Measurements from ENCODE around the gene CCHCR1.

The CCHCR1 gene

DNA sequence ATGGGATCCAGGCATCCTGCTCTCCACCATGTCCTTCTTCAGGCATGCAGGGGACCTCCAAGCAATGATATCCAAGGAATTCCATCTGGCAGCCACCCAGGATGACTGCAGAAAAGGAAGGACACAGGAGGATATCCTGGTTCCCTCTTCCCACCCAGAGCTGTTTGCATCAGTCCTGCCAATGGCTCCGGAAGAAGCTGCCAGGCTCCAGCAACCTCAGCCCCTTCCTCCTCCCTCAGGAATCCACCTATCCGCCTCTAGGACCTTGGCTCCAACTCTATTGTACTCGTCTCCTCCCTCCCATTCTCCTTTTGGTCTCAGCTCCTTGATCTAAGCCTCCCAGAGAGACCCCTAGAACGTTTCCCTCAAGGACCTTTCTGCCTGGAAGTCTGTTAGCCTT lies 18.0 kb downstream of the CCHCR1 start:
- Histone ChIP-seq H3K36me3 (ENCODE audit: control insufficient read depth, low read depth, low read length) (peaks cover 6% of the 10 kb centered on the region), H3K27ac (ENCODE audit: low read length) (no peak overlapping the region), H3K4me3 (ENCODE audit: low read length) (no peak overlapping the region), H3K4me1 (ENCODE audit: control insufficient read depth, low read depth, low read length) (peaks cover 27% of the 10 kb centered on the region), H3K27me3 (ENCODE audit: control insufficient read depth, insufficient read depth, low read length) (no peaks in the 10 kb centered on the region), H3K9me3 (ENCODE audit: control insufficient read depth, low read depth, low read length) (no peaks in the 10 kb centered on the region), H3K9ac (ENCODE audit: low read length) (no peak overlapping the region)

DNA sequence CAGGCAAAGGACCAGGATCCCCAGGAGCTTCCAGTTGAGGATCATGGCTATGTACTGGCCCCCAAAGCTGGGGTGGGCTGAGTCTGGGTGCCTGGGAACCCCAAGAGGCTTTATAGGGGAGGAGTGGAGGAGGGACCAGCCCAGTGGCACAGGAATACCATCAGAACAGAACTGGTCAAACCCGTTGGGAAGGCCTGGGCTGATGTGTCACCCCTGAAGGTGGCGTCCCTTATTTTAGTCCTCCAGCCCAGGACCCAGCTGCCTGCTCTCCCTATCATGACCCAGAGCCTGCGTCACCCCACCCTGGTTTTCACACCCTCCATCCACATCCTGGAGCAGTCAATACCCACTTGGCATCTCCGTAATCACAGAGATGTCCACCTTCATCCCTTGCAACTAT lies 18.6 kb downstream of the CCHCR1 start, which contains the start of gene PSORS1C2:
PSORS1C2 (minus strand) TSS at position 85 of the 400 bp plus-strand sequence; CDS start at position 45, 40 bp downstream.
- H3K27me3 ChIP-seq (ENCODE audit: control insufficient read depth, insufficient read depth, low read length): no peaks in the 10 kb centered on the region
- no peaks in the 10 kb centered on the region for H3K9me3 ChIP-seq (ENCODE audit: control insufficient read depth, low read depth, low read length)
- no peak within 1 kb of the TSS for H3K27ac ChIP-seq (ENCODE audit: low read length)
- peaks cover 27% of the 10 kb centered on the region for H3K4me1 ChIP-seq (ENCODE audit: control insufficient read depth, low read depth, low read length)
- H3K9ac ChIP-seq (ENCODE audit: low read length): no peak within 1 kb of the TSS
- peaks cover 6% of the 10 kb centered on the region for H3K36me3 ChIP-seq (ENCODE audit: control insufficient read depth, low read depth, low read length)
- no peak within 1 kb of the TSS for H3K4me3 ChIP-seq (ENCODE audit: low read length)

DNA sequence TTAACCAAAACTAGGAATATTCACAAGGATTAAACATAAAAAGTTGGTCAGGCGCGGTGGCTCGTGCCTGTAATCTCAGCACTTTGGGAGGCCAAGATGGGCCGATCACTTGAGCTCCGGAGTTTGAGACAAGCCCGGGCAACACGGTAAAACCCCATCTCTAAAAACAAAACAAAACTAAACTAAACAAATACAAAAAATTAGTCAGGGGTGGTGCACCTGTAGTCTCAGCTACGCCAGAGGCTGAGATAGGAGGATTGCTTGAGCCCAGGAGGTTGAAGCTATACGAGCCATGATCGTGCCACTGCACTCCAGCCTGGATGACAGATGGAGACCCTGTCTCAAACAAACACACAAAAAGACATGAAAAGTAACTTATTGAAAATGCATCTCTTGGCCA lies 21.9 kb downstream of the CCHCR1 start:
- no peak overlapping the region for H3K27ac ChIP-seq (ENCODE audit: low read length)
- H3K9ac ChIP-seq (ENCODE audit: low read length): no peak overlapping the region
- no peak overlapping the region for H3K4me3 ChIP-seq (ENCODE audit: low read length)
- peaks cover 18% of the 10 kb centered on the region for H3K4me1 ChIP-seq (ENCODE audit: control insufficient read depth, low read depth, low read length)
- H3K27me3 ChIP-seq (ENCODE audit: control insufficient read depth, insufficient read depth, low read length): no peaks in the 10 kb centered on the region
- no peaks in the 10 kb centered on the region for H3K9me3 ChIP-seq (ENCODE audit: control insufficient read depth, low read depth, low read length)
- H3K36me3 ChIP-seq (ENCODE audit: control insufficient read depth, low read depth, low read length): no peaks in the 10 kb centered on the region

DNA sequence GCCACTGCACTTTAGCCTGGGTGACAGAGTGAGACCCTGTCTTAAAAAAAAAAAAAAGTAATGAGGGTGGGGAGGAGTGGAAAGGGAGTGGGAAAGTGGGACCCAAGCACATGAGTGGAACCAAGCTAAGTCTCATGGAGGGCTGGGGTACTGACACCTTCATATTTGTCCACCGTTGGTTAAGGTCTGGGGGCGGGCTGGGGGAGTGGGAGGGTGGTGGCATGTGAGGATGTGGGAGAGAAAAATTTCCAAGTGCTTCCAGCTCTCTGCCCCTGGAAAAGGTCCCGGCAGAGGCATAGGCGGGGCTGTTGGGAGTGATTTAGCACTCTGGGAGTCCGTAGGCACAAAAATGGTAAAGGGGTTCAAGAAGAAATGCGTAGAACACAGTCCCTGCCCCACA lies 24.8 kb downstream of the CCHCR1 start:
- H3K27me3 ChIP-seq (ENCODE audit: control insufficient read depth, insufficient read depth, low read length): no peaks in the 10 kb centered on the region

DNA sequence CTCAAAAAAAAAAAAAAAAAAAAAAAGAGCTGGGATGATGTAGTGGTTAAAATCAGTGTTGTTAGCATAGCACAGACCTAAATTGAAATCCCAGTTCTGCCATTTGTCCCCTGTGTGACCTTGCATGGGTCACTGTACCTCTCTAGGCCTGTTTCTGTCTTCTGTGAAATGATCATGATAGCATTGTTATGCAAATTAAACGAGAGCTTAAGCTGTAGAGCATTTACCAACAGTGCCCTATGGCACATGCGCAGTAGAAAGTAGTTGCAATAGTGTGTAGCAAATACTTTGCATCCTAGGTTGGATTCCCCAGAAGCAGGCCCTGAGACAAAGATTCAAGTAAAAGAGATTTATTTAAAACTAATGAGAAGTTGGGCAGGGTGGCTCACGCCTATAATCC lies 26.0 kb downstream of the CCHCR1 start:
- H3K9ac ChIP-seq (ENCODE audit: low read length): no peak overlapping the region
- H3K4me3 ChIP-seq (ENCODE audit: low read length): no peak overlapping the region
- no peaks in the 10 kb centered on the region for H3K9me3 ChIP-seq (ENCODE audit: control insufficient read depth, low read depth, low read length)
- peaks cover 4% of the 10 kb centered on the region for H3K4me1 ChIP-seq (ENCODE audit: control insufficient read depth, low read depth, low read length)
- H3K27me3 ChIP-seq (ENCODE audit: control insufficient read depth, insufficient read depth, low read length): no peaks in the 10 kb centered on the region
- H3K27ac ChIP-seq (ENCODE audit: low read length): no peak overlapping the region
- no peaks in the 10 kb centered on the region for H3K36me3 ChIP-seq (ENCODE audit: control insufficient read depth, low read depth, low read length)

More for the DNA sequence above, 24.8 kb downstream of the CCHCR1 start:
- no peak overlapping the region for H3K27ac ChIP-seq (ENCODE audit: low read length)
- H3K9me3 ChIP-seq (ENCODE audit: control insufficient read depth, low read depth, low read length): no peaks in the 10 kb centered on the region
- H3K9ac ChIP-seq (ENCODE audit: low read length): no peak overlapping the region
- H3K36me3 ChIP-seq (ENCODE audit: control insufficient read depth, low read depth, low read length): no peaks in the 10 kb centered on the region
- H3K4me3 ChIP-seq (ENCODE audit: low read length): no peak overlapping the region
- peaks cover 7% of the 10 kb centered on the region for H3K4me1 ChIP-seq (ENCODE audit: control insufficient read depth, low read depth, low read length)

DNA sequence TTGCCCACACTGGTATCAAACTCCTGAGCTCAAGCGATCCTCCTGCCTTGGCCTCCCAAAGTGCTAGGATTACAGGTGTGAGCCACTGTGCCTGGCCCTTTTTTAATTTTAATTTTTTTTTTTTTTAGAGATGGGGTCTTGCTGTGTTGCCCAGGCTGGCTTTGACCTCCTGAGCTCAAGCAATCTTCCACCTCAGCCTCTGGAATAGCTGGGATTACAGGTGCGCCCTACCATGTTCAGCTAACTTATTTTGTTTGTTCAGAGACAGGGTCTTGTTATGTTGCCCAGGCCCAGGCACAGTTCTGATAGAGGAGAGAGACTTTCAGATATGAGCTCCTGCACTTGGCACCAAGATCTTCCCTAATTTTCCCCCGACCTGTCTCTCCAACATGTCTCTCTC lies 26.9 kb downstream of the CCHCR1 start:
- H3K9ac ChIP-seq (ENCODE audit: low read length): no peak overlapping the region
- H3K4me1 ChIP-seq (ENCODE audit: control insufficient read depth, low read depth, low read length): peaks cover 4% of the 10 kb centered on the region
- H3K36me3 ChIP-seq (ENCODE audit: control insufficient read depth, low read depth, low read length): no peaks in the 10 kb centered on the region
- no peaks in the 10 kb centered on the region for H3K9me3 ChIP-seq (ENCODE audit: control insufficient read depth, low read depth, low read length)
- no peaks in the 10 kb centered on the region for H3K27me3 ChIP-seq (ENCODE audit: control insufficient read depth, insufficient read depth, low read length)
- no peak overlapping the region for H3K27ac ChIP-seq (ENCODE audit: low read length)
- H3K4me3 ChIP-seq (ENCODE audit: low read length): no peak overlapping the region

DNA sequence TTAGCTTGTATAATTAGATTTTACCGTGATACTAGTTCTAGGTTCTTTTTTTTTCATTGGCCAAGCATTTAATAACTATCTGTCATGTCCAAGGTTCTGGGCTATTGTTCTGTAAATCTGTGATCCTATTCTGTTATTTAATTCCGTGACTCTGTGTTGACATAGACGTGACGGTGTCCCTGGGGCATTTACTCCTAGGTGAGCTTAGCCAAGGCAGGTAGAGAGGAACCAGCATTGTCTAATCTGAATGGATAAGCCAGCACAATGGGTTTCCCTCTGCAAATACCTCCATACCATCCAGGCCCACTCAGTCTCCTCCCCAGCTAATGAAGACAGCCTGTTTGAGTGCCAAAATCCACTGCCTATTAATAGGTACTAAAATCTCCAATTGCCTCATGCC lies 28.5 kb downstream of the CCHCR1 start:
- H3K36me3 ChIP-seq (ENCODE audit: control insufficient read depth, low read depth, low read length): no peaks in the 10 kb centered on the region
- no peaks in the 10 kb centered on the region for H3K27me3 ChIP-seq (ENCODE audit: control insufficient read depth, insufficient read depth, low read length)
- peaks cover 4% of the 10 kb centered on the region for H3K4me1 ChIP-seq (ENCODE audit: control insufficient read depth, low read depth, low read length)
- H3K4me3 ChIP-seq (ENCODE audit: low read length): no peak overlapping the region
- no peaks in the 10 kb centered on the region for H3K9me3 ChIP-seq (ENCODE audit: control insufficient read depth, low read depth, low read length)
- H3K9ac ChIP-seq (ENCODE audit: low read length): no peak overlapping the region
- H3K27ac ChIP-seq (ENCODE audit: low read length): no peak overlapping the region

DNA sequence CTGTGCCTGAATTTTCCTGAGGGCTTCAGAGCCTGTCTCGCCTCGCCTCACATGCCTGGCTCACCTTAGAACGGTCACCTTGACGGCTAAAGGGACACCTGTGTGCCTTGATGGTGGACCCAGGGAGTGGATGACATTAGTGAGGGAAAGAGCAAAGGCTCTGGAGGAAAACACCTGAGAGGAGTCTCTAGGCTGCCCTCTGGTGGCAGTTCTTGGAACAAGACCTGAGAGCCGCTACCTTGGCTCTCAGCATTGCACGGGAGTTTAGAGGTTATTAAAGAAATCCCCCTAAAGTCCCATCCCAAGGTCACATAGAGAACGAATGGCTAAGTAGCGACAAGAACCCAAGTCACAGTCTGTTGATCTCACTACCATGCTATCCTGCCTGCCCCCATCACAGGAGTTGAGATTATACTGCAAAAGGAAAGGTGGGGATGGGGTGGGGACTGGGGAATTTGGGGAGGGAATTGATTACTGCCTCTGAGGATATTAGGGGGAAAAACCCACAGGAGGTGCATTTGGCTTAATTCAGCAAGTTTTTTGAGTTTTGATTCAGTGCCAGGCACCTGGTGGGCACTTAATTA lies 29.4 kb downstream of the CCHCR1 start:
- H3K4me3 ChIP-seq (ENCODE audit: low read length): no peak overlapping the region
- no peaks in the 10 kb centered on the region for H3K36me3 ChIP-seq (ENCODE audit: control insufficient read depth, low read depth, low read length)
- H3K27ac ChIP-seq (ENCODE audit: low read length): no peak overlapping the region
- H3K9ac ChIP-seq (ENCODE audit: low read length): no peak overlapping the region
- H3K27me3 ChIP-seq (ENCODE audit: control insufficient read depth, insufficient read depth, low read length): no peaks in the 10 kb centered on the region
- H3K9me3 ChIP-seq (ENCODE audit: control insufficient read depth, low read depth, low read length): no peaks in the 10 kb centered on the region
- H3K4me1 ChIP-seq (ENCODE audit: control insufficient read depth, low read depth, low read length): peaks cover 4% of the 10 kb centered on the region

DNA sequence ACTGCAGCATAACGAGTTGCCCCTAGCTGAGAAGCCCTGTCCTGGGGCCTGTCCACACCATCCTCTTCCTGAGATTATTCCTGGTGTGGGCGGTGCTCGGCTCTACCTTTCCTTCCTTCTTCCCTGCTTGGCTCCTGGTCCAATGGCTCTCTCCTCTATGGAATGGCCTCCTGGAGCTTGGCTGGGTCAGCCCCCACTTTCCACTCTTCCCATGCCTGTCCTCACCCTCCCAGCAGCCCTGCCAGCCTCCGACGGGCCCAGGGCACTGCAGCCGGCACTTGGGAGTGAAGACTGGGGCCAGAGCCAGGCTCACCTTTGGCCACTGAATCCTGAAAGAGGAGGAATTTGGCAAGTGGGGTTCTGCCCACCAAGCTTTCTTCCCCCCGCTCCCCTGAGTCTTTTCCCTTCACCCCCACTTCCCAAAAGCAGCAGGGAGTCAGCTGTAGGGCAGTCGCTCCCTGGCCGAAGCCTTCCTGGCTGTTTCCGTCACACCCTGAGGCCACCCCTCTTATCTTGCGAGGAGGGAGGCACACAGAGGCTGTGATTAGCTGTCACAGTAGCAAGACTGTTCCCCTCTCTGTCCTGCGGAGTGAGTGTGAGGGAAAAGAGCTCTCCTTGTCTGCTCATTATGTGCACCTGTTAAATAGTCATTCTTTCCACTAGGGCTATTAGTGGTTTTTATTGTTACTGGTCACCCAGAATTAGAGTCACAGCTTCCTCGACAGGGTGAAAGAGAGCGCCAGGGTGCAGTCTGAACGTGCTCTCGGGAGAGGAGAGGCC lies 31.0 kb downstream of the CCHCR1 start:
- H3K9ac ChIP-seq (ENCODE audit: low read length): no peak overlapping the region
- H3K27me3 ChIP-seq (ENCODE audit: control insufficient read depth, insufficient read depth, low read length): no peaks in the 10 kb centered on the region
- H3K4me3 ChIP-seq (ENCODE audit: low read length): no peak overlapping the region
- H3K9me3 ChIP-seq (ENCODE audit: control insufficient read depth, low read depth, low read length): no peaks in the 10 kb centered on the region
- H3K4me1 ChIP-seq (ENCODE audit: control insufficient read depth, low read depth, low read length): peaks cover under 1% of the 10 kb centered on the region
- no peaks in the 10 kb centered on the region for H3K36me3 ChIP-seq (ENCODE audit: control insufficient read depth, low read depth, low read length)
- H3K27ac ChIP-seq (ENCODE audit: low read length): no peak overlapping the region

DNA sequence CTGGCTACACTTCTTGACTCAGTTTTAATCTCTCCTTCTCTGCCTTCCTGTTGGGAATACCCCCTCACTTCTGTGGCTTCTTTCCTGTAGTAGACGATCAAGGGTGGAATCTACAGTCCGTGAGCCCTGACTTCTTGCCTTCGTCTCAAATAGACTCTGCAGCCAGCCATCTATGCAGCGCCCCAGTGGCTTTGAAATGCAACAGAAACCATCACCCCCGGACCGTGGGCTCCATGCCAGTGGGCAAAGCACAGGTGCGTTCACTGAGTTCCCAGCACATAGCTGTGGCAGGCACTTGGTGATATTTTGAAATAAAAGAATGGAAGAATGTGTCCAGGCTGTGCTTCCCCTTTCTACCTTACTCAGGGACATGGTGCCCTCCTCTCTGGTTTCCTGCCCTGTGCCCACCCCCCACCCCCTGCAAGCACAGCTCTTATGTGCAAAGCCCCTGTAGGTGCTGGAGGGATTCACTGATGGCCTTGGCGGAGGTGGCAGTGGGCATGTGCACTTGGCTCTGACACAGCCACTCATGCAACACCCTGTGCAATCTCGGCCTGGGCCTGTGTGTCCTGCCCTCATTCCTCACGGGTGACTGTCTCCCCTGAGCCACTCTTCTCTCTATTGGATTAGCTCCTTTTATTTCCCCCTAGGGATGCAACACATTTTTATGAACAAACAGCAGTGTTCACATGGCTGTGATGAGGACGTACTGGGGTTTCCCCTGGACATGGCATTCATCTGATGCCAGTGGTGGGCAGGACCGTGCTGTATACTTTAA lies 31.8 kb downstream of the CCHCR1 start:
- Histone ChIP-seq H3K4me1 (ENCODE audit: control insufficient read depth, low read depth, low read length) (no peaks in the 10 kb centered on the region), H3K27ac (ENCODE audit: low read length) (no peak overlapping the region), H3K36me3 (ENCODE audit: control insufficient read depth, low read depth, low read length) (no peaks in the 10 kb centered on the region), H3K9ac (ENCODE audit: low read length) (no peak overlapping the region), H3K9me3 (ENCODE audit: control insufficient read depth, low read depth, low read length) (no peaks in the 10 kb centered on the region), H3K27me3 (ENCODE audit: control insufficient read depth, insufficient read depth, low read length) (no peaks in the 10 kb centered on the region), H3K4me3 (ENCODE audit: low read length) (no peak overlapping the region)

DNA sequence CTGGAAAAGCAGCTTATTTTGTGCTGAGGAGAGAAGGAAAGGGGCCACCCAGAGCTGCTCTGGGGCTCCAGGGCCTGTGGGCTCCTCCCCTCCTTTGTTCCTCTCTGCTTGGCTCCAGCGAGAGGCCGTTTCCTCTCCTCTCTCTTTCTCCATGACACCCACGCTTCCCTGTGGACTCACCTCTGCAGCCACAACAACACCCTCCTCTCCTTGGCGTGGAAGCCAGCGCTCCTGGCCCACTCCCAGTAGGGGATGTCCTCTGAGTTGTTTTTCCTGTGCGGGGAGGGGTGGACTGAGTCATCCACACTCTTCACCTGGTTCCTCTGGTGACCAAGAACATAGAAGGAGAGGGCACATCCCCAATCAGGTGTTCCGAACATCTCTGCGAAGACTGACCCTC lies 32.4 kb downstream of the CCHCR1 start:
- Histone ChIP-seq H3K27me3 (ENCODE audit: control insufficient read depth, insufficient read depth, low read length) (no peaks in the 10 kb centered on the region), H3K4me1 (ENCODE audit: control insufficient read depth, low read depth, low read length) (no peaks in the 10 kb centered on the region), H3K36me3 (ENCODE audit: control insufficient read depth, low read depth, low read length) (no peaks in the 10 kb centered on the region), H3K27ac (ENCODE audit: low read length) (no peak overlapping the region), H3K9me3 (ENCODE audit: control insufficient read depth, low read depth, low read length) (no peaks in the 10 kb centered on the region), H3K4me3 (ENCODE audit: low read length) (no peak overlapping the region), H3K9ac (ENCODE audit: low read length) (no peak overlapping the region)
